ENCODE results near the gene ZNF280B. TPM values are rescaled to one million over a fixed set of nuclear protein-coding genes. Genes with fewer than 3 reads are reported as not detected.
A peak's percentile ranks its signal among the peaks of the same experiment; 100 is the strongest.

ZNF280B gene
- total and polyA plus RNA-seq, 9 of the 15 experiments (the other 6 are each of a cell fraction or from before 2014, with no cell fraction given): 7.7 to 29.9 (median 20.0) TPM

DNA sequence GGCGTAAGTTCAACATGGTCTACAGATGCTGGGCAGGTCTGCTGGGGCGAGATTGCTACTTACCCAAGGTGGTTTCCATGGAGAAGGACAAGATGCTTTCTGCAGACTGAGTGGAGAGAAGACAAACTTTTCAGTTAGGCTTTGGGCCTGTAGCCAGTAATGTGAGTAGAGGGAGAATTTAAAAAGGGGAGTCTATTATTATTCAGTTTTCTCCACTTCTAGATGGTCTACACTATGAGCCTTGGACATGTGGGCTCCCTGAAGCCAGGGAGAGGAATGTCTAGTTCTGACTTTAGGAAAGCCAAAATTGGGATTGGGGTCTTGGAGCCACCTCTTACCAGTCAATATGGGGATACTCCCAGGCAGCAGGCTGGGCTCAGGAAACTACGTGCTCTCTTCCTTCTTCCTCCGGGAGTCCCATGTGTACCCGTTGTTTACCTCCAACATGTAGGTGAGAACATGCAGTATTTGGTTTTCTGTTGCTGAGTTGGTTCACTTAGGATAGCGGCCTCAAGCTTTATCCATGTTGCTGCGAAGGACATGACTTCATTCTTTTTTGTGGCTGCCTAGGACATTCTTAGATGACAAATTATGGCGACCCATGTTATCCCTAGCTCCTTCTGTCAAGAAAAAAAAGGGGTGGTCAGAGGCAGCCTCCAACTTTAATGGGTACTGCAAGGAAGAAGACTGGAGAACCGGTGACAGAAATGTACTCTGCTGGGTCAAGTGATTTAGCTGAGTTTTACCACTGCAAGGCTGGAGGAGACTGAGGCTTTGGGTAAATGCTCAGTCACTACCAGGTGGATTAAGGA is 26.3 kb upstream of the ZNF280B start (continued):
- TF ChIP-seq, protein P1, sequence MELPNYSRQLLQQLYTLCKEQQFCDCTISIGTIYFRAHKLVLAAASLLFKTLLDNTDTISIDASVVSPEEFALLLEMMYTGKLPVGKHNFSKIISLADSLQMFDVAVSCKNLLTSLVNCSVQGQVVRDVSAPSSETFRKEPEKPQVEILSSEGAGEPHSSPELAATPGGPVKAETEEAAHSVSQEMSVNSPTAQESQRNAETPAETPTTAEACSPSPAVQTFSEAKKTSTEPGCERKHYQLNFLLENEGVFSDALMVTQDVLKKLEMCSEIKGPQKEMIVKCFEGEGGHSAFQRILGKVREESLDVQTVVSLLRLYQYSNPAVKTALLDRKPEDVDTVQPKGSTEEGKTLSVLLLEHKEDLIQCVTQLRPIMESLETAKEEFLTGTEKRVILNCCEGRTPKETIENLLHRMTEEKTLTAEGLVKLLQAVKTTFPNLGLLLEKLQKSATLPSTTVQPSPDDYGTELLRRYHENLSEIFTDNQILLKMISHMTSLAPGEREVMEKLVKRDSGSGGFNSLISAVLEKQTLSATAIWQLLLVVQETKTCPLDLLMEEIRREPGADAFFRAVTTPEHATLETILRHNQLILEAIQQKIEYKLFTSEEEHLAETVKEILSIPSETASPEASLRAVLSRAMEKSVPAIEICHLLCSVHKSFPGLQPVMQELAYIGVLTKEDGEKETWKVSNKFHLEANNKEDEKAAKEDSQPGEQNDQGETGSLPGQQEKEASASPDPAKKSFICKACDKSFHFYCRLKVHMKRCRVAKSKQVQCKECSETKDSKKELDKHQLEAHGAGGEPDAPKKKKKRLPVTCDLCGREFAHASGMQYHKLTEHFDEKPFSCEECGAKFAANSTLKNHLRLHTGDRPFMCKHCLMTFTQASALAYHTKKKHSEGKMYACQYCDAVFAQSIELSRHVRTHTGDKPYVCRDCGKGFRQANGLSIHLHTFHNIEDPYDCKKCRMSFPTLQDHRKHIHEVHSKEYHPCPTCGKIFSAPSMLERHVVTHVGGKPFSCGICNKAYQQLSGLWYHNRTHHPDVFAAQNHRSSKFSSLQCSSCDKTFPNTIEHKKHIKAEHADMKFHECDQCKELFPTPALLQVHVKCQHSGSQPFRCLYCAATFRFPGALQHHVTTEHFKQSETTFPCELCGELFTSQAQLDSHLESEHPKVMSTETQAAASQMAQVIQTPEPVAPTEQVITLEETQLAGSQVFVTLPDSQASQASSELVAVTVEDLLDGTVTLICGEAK (IDR thresholded peaks at IDR 0.05): no peak
- TF ChIP-seq, protein P1 (CRISPR knock-in tag; IDR thresholded peaks at IDR 0.05): 0 out of 2 replicates have a peak, but pooled peaks have one; percentile 33
- TF ChIP-seq ZNF347 (CRISPR knock-in tag; IDR thresholded peaks at IDR 0.05; ENCODE audit: low read depth) (no peak), MED1 (CRISPR knock-in tag; IDR thresholded peaks at IDR 0.05; ENCODE audit: borderline replicate concordance) (no peak), NFE2L1 (tag; IDR thresholded peaks at IDR 0.05; ENCODE audit: borderline replicate concordance, low read depth) (no peak), C11orf30 (IDR thresholded peaks at IDR 0.05; ENCODE audit: low read depth) (no peak), HDAC1 (IDR thresholded peaks at IDR 0.05) (no peak), ZC3H4 (CRISPR knock-in tag; IDR thresholded peaks at IDR 0.05; ENCODE audit: borderline replicate concordance) (peak; percentile 74; the same call in 1 of the 2 replicates)
- TF ChIP-seq, protein P2, sequence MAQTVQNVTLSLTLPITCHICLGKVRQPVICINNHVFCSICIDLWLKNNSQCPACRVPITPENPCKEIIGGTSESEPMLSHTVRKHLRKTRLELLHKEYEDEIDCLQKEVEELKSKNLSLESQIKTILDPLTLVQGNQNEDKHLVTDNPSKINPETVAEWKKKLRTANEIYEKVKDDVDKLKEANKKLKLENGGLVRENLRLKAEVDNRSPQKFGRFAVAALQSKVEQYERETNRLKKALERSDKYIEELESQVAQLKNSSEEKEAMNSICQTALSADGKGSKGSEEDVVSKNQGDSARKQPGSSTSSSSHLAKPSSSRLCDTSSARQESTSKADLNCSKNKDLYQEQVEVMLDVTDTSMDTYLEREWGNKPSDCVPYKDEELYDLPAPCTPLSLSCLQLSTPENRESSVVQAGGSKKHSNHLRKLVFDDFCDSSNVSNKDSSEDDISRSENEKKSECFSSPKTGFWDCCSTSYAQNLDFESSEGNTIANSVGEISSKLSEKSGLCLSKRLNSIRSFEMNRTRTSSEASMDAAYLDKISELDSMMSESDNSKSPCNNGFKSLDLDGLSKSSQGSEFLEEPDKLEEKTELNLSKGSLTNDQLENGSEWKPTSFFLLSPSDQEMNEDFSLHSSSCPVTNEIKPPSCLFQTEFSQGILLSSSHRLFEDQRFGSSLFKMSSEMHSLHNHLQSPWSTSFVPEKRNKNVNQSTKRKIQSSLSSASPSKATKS (CRISPR knock-in tag; IDR thresholded peaks at IDR 0.05): peak; percentile 88
- TF ChIP-seq, protein P3, sequence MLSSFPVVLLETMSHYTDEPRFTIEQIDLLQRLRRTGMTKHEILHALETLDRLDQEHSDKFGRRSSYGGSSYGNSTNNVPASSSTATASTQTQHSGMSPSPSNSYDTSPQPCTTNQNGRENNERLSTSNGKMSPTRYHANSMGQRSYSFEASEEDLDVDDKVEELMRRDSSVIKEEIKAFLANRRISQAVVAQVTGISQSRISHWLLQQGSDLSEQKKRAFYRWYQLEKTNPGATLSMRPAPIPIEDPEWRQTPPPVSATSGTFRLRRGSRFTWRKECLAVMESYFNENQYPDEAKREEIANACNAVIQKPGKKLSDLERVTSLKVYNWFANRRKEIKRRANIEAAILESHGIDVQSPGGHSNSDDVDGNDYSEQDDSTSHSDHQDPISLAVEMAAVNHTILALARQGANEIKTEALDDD (IDR thresholded peaks at IDR 0.05): no peak
- TF ChIP-seq, protein P4, sequence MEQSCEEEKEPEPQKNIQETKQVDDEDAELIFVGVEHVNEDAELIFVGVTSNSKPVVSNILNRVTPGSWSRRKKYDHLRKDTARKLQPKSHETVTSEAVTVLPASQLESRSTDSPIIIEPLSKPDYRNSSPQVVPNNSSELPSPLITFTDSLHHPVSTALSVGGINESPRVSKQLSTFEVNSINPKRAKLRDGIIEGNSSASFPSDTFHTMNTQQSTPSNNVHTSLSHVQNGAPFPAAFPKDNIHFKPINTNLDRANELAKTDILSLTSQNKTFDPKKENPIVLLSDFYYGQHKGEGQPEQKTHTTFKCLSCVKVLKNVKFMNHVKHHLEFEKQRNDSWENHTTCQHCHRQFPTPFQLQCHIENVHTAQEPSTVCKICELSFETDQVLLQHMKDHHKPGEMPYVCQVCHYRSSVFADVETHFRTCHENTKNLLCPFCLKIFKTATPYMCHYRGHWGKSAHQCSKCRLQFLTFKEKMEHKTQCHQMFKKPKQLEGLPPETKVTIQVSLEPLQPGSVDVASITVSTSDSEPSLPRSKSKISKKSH (CRISPR knock-in tag; IDR thresholded peaks at IDR 0.05): no peak
- TF ChIP-seq, protein P5, sequence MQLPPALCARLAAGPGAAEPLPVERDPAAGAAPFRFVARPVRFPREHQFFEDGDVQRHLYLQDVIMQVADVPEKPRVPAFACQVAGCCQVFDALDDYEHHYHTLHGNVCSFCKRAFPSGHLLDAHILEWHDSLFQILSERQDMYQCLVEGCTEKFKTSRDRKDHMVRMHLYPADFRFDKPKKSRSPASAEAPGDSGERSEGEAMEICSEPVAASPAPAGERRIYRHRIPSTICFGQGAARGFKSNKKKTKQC (CRISPR knock-in tag; IDR thresholded peaks at IDR 0.05): 0 out of 2 replicates have a peak, but pooled peaks have one; percentile 38

All from K562 (cell line).